GM23338 (cell line): ENCODE results near the gene CCNB3. TPM values are rescaled to one million over a fixed set of nuclear protein-coding genes. Genes with fewer than 3 reads are reported as not detected.

Experiments
- ATAC-seq: fragments of 200-7000 bp; cut with Tn5 transposase; 3 replicates; pipeline ENCODE4 v1.9.1; 2020
- DNase-seq: peaks from one replicate; pipeline ENCODE4 v3.0.0-alpha.2; 2015; ENCODE audit warnings: low spot score
- H2AFZ ChIP-seq: fragments of 200-600 bp; sonication (generic); 2 replicates; pipeline ENCODE4 v1.8.0; 2016; ENCODE audit warnings: antibody characterized with exemption, mild to moderate bottlenecking, moderate library complexity
- H3F3A ChIP-seq: fragments of 200-600 bp; sonication (generic); replicated peaks from 2 replicates; pipeline ENCODE4 v1.8.0; 2017; ENCODE audit warnings: antibody characterized with exemption, mixed run types, low read depth
- H3K27ac ChIP-seq: fragments of 200-600 bp; sonication (generic); 2 replicates; pipeline ENCODE4 v1.6.1; 2016; ENCODE audit warnings: low read depth
- H3K27me3 ChIP-seq: fragments of 200-600 bp; sonication (generic); 2 replicates; pipeline ENCODE4 v1.8.0; 2016; ENCODE audit warnings: mild to moderate bottlenecking, mixed run types, moderate library complexity; ENCODE audit not compliant: insufficient read depth
- H3K36me3 ChIP-seq: fragments of 200-600 bp; sonication (generic); 2 replicates; pipeline ENCODE4 v1.8.0; 2016; ENCODE audit warnings: mild to moderate bottlenecking; ENCODE audit not compliant: insufficient read depth
- H3K4me1 ChIP-seq: fragments of 200-600 bp; sonication (generic); 2 replicates; pipeline ENCODE4 v1.8.0; 2016; ENCODE audit warnings: mild to moderate bottlenecking, moderate library complexity; ENCODE audit not compliant: insufficient read depth
- H3K4me2 ChIP-seq: fragments of 200-600 bp; sonication (generic); 2 replicates; pipeline ENCODE4 v1.7.1; 2017; ENCODE audit warnings: mixed run types
- H3K4me3 ChIP-seq: fragments of 200-600 bp; sonication (generic); 2 replicates; pipeline ENCODE4 v1.6.1; 2016; ENCODE audit warnings: mixed run types
- H3K79me2 ChIP-seq: fragments of 200-600 bp; sonication (generic); replicated peaks from 2 replicates; pipeline ENCODE4 v1.8.0; 2017; ENCODE audit warnings: mild to moderate bottlenecking; ENCODE audit not compliant: insufficient read depth
- H3K9me2 ChIP-seq: fragments of 200-600 bp; sonication (generic); 2 replicates; pipeline ENCODE4 v1.8.0; 2017; ENCODE audit not compliant: insufficient read depth
- H4K20me1 ChIP-seq: fragments of 200-600 bp; sonication (generic); replicated peaks from 2 replicates; pipeline ENCODE4 v1.8.0; 2017; ENCODE audit warnings: mild to moderate bottlenecking; ENCODE audit not compliant: insufficient read depth
- H3K27ac Mint-ChIP-seq: 2 replicates; pipeline ENCODE4 v1.8.0; 2020; ENCODE audit warnings: inconsistent platforms, mild to moderate bottlenecking, moderate library complexity, mixed read lengths
- H3K27me3 Mint-ChIP-seq: 3 replicates; pipeline ENCODE4 v1.8.0; 2022; ENCODE audit warnings: low read depth, mild to moderate bottlenecking, moderate library complexity, mixed read lengths, inconsistent platforms; ENCODE audit not compliant: insufficient read depth, poor library complexity
- H3K36me3 Mint-ChIP-seq: 3 replicates; pipeline ENCODE4 v1.8.0; 2021; ENCODE audit warnings: low read depth, mild to moderate bottlenecking, inconsistent platforms, moderate library complexity, mixed read lengths
- H3K4me1 Mint-ChIP-seq: 3 replicates; pipeline ENCODE4 v1.8.0; 2020; ENCODE audit warnings: mild to moderate bottlenecking, inconsistent platforms, mixed read lengths
- H3K4me3 Mint-ChIP-seq: 3 replicates; pipeline ENCODE4 v1.8.0; 2021; ENCODE audit warnings: moderate library complexity, mild to moderate bottlenecking, inconsistent platforms, mixed read lengths
- H3K9me3 Mint-ChIP-seq: 3 replicates; pipeline ENCODE4 v1.8.0; 2020; ENCODE audit warnings: moderate library complexity, mild to moderate bottlenecking, inconsistent platforms, mixed read lengths
- CREB1 ChIP-seq: fragments of 250-450 bp; sonication (Bioruptor Pico); IDR thresholded peaks from 2 replicates; pipeline ENCODE4 v1.5.0; 2020; ENCODE audit warnings: low read depth, mild to moderate bottlenecking, moderate library complexity
- POLR2AphosphoS5 ChIP-seq: IDR thresholded peaks from 2 replicates; pipeline ENCODE4 v1.6.1; 2016; ENCODE audit warnings: antibody characterized with exemption, low read depth
- STAT1 ChIP-seq: IDR thresholded peaks from one replicate; pipeline ENCODE4 v1.6.1; 2016; ENCODE audit warnings: antibody characterized with exemption; ENCODE audit not compliant: unreplicated experiment
- ZNF462 ChIP-seq: fragments of 250-450 bp; sonication (Bioruptor Pico); IDR thresholded peaks from 2 replicates; pipeline ENCODE4 v1.5.0; 2020; ENCODE audit warnings: mild to moderate bottlenecking, moderate library complexity
- polyA plus RNA-seq: library from polyadenylated mRNA; unstranded; fragments of >200 nt; fragmentation: Nextera tagmentation; extraction: Ambion mirVana; gene quantifications from 2 replicates; pipeline ENCODE4 v1.2.1, GENCODE V29; 2016
- total RNA-seq: library from RNA; depleted of rRNA; stranded (reverse); fragments of >200 nt; shearing (Covaris generic); gene quantifications from 2 replicates; pipeline ENCODE4 v1.2.3, GENCODE V29; 2014
- TF ChIP-seq, protein P1 (sequence below): IDR thresholded peaks from one replicate; pipeline ENCODE4 v1.6.1; 2018; ENCODE audit warnings: antibody characterized with exemption; ENCODE audit not compliant: unreplicated experiment

CCNB3 gene
- total and polyA plus RNA-seq, 2 experiments from 2014 or later = 0.13 to 1.2 TPM

DNA sequence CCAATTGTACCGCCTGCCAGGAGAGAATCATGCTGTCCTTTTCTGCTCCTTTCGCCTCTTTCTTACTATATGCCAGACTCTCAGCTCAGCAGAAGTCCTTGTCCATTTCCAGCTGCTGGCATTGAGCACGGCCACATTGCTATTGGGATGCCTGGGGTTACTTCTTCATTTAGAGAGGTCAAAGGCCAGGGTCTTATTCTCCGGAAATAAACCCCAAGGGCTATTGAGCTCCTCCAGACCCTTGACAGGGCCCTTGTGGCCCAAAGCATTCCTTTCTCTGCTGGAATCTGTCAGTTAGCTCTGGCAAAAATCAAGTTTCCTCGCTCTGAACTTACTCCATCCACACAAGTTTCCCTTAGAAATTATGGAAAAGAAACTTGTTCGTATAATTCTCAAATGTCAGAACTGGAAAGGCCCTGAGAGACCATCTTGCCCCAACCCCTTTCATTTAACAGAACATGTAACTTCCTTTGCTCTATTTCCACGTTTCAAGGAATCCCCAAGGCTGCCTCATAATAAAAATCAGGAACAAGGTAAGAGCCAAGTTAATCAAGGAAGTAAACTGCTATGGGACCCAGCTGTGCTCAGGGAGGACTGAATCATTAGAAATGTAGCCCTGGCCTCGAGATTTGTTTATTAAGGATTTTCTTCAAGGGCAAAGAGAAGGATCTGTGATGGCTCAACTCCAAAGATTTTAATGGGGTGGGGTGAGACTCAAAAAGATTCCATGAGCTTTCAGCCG lies 15.5 kb upstream of the CCNB3 start (continued):
- TF ChIP-seq ZNF462 (CRISPR knock-in tag) (no peak), CREB1 (no peak)
- TF ChIP-seq, protein P1, sequence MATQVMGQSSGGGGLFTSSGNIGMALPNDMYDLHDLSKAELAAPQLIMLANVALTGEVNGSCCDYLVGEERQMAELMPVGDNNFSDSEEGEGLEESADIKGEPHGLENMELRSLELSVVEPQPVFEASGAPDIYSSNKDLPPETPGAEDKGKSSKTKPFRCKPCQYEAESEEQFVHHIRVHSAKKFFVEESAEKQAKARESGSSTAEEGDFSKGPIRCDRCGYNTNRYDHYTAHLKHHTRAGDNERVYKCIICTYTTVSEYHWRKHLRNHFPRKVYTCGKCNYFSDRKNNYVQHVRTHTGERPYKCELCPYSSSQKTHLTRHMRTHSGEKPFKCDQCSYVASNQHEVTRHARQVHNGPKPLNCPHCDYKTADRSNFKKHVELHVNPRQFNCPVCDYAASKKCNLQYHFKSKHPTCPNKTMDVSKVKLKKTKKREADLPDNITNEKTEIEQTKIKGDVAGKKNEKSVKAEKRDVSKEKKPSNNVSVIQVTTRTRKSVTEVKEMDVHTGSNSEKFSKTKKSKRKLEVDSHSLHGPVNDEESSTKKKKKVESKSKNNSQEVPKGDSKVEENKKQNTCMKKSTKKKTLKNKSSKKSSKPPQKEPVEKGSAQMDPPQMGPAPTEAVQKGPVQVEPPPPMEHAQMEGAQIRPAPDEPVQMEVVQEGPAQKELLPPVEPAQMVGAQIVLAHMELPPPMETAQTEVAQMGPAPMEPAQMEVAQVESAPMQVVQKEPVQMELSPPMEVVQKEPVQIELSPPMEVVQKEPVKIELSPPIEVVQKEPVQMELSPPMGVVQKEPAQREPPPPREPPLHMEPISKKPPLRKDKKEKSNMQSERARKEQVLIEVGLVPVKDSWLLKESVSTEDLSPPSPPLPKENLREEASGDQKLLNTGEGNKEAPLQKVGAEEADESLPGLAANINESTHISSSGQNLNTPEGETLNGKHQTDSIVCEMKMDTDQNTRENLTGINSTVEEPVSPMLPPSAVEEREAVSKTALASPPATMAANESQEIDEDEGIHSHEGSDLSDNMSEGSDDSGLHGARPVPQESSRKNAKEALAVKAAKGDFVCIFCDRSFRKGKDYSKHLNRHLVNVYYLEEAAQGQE = no peak

- Histone ChIP-seq H3F3A (no peaks in the 10 kb centered on the region), H3K27ac (no peak overlapping the region), H3K27me3 (no peaks in the 10 kb centered on the region), H3K79me2 (no peaks in the 10 kb centered on the region), H3K4me1 (no peaks in the 10 kb centered on the region; the same call in 1 of the 2 replicates), H3K9me2 (no peaks in the 10 kb centered on the region), H3K36me3 (no peaks in the 10 kb centered on the region), H3K4me3 (no peak overlapping the region), H4K20me1 (no peaks in the 10 kb centered on the region), H3K4me2 (no peak overlapping the region), H2AFZ (no peak overlapping the region)
- no peaks in the 10 kb centered on the region for H3K9me3 Mint-ChIP-seq
- H3K4me3 Mint-ChIP-seq = no peak overlapping the region
- H3K27me3 Mint-ChIP-seq = no peaks in the 10 kb centered on the region
- DNase-seq (no peak), ATAC-seq (no peak)
- H3K4me1 Mint-ChIP-seq = peaks cover 3% of the 10 kb centered on the region; the same call in 2 of the 3 replicates
- H3K27ac Mint-ChIP-seq = no peak overlapping the region
- H3K36me3 Mint-ChIP-seq = no peaks in the 10 kb centered on the region
- TF ChIP-seq STAT1 = no peak
- no peak for TF ChIP-seq ZNF462 (CRISPR knock-in tag)
- no peak for TF ChIP-seq POLR2AphosphoS5
Measured at GRCh38 chrX:50198348-50198747, 6.2 kb upstream of the CCNB3 start.
